ENCODE results near the gene DSCAML1. TPM values are rescaled to one million over a fixed set of nuclear protein-coding genes. Genes with fewer than 3 reads are reported as not detected.

DSCAML1 gene
- total and polyA plus RNA-seq, 2 of the 8 experiments (the other 6 are each of a cell fraction or from before 2014, with no cell fraction given) = 0.19 to 0.24 TPM

DNA sequence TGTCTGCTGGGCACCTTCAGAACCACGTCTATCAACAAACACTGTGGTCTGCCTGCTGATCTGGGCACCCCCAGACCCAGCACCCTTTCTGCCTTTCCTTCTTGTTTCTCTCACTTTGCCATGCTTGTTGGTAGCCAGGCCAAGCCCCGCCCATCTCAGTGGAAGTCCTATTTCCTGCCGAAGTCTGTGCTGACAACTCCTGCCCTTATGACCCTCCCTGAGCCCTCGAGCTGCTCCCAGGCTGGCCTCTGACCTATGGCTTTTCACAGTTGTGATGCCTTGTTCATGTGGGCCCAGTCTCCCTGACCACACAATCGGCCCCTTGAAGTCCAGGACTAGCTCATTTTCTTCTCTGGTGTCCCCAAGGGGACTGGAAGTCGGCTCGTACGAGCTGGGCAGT is 132.1 kb downstream of the DSCAML1 start:
- Histone ChIP-seq H4K5ac (ENCODE audit: insufficient read length, low read depth, low read length) (no peak overlapping the region), H4K8ac (ENCODE audit: extremely low read depth, insufficient read depth, low read length) (no peak overlapping the region), H3K4me3 (ENCODE audit: extremely low read depth in 1 of 4, insufficient read depth in 2 of 4, low read depth in 3 of 4, low read length in 4 of 4) (no peak overlapping the region), H3K27me3 (replicated peaks in 1 of 4; ENCODE audit: control insufficient read depth in 3 of 4, extremely low read depth in 1 of 4, insufficient read depth in 3 of 4, low read length in 3 of 4) (no peaks in the 10 kb centered on the region; a peak in 1 of 7 replicates), H3K4me1 (replicated peaks in 1 of 4; ENCODE audit: control insufficient read depth in 3 of 4, insufficient read depth in 4 of 4, low read length in 3 of 4) (peaks cover 0 to 16% (median 8%) of the 10 kb centered on the region in 4 experiments; a peak in 5 of 7 replicates), H3K36me3 (ENCODE audit: control insufficient read depth in 2 of 4, insufficient read depth in 4 of 4, low read length in 3 of 4) (no peaks in the 10 kb centered on the region), H2BK12ac (ENCODE audit: low read depth, low read length) (no peak overlapping the region), H3K4me2 (ENCODE audit: insufficient read depth in 1 of 2, low read depth in 2 of 2, low read length in 2 of 2) (no peak overlapping the region), H3K14ac (ENCODE audit: insufficient read length) (no peak overlapping the region), H3K27ac (ENCODE audit: low read depth, low read length) (no peak overlapping the region), H3K23me2 (ENCODE audit: low read depth, low read length) (no peaks in the 10 kb centered on the region), H2AK5ac (ENCODE audit: low read depth, low read length) (no peak overlapping the region), H3K9me3 (ENCODE audit: insufficient read depth in 2 of 2, low read depth in 1 of 2, low read length in 1 of 2) (no peaks in the 10 kb centered on the region), H4K91ac (replicated peaks; ENCODE audit: insufficient read length, low read length) (no peak overlapping the region), H3K9ac (replicated peaks in 1 of 4; ENCODE audit: extremely low read depth in 1 of 4, low read depth in 3 of 4, low read length in 3 of 4) (no peak overlapping the region), H3K79me1 (ENCODE audit: low read depth, low read length) (no peaks in the 10 kb centered on the region), H3K18ac (ENCODE audit: extremely low read depth, low read length) (peak overlapping the region; percentile 28; the same call in 1 of the 2 replicates), H3K79me2 (ENCODE audit: control insufficient read depth in 1 of 2, insufficient read depth in 2 of 2, low read length in 2 of 2) (no peaks in the 10 kb centered on the region), H2AFZ (ENCODE audit: low read length) (0 out of 2 replicates have a peak overlapping the region, but pooled peaks have one; percentile 86), H3K4ac (replicated peaks; ENCODE audit: insufficient read length, low read depth, low read length) (no peak overlapping the region), H2BK20ac (ENCODE audit: low read length) (0 out of 2 replicates have a peak overlapping the region, but pooled peaks have one; percentile 66), H3K23ac (ENCODE audit: insufficient read length) (no peak overlapping the region), H2BK15ac (ENCODE audit: low read length) (peak overlapping the region; percentile 25; the same call in 1 of the 2 replicates), H2BK120ac (replicated peaks; ENCODE audit: low read depth, low read length) (no peak overlapping the region), H3K56ac (replicated peaks; ENCODE audit: insufficient read length, low read depth, low read length) (no peak overlapping the region), H4K20me1 (replicated peaks in 1 of 2; ENCODE audit: control insufficient read depth in 1 of 2, insufficient read depth in 2 of 2, low read length in 2 of 2) (no peaks in the 10 kb centered on the region), H2BK5ac (ENCODE audit: low read depth, low read length) (peak overlapping the region; percentile 62; the same call in 1 of the 2 replicates)
- CTCF ChIA-PET (ENCODE audit: partially characterized antibody) = interaction anchor here (0.8 to 1.2 kb wide), 5 partner anchors 45 to 221 kb away, joined by 3 to 6 read pairs (median 3); no protein-coding TSS in a partner anchor
- 82% methylated on average over 8 of the region's 8 CpGs; no CpG with 5 or more reads in 1 of the 2 experiments for WGBS, 2 experiments (ENCODE audit: extremely low coverage in 1 of 2, insufficient coverage in 1 of 2, insufficient read length in 1 of 2, insufficient replicate concordance in 2 of 2, low coverage in 1 of 2, low lambda C conversion rate in 2 of 2, missing lambda C conversion rate in 1 of 2)
- POLR2A ChIA-PET (ENCODE audit: partially characterized antibody) = no interaction called here
- DNase-seq (ENCODE audit: low read depth in 1 of 2, low spot score in 2 of 2) (no peak), FAIRE-seq (no peak)
- TF ChIP-seq MAFK (IDR thresholded peaks at IDR 0.05; ENCODE audit: low read depth, low read length) = no peak
- TF ChIP-seq, protein P1, sequence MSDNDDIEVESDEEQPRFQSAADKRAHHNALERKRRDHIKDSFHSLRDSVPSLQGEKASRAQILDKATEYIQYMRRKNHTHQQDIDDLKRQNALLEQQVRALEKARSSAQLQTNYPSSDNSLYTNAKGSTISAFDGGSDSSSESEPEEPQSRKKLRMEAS (IDR thresholded peaks at IDR 0.05) = no peak
- no peak for TF ChIP-seq CEBPB (IDR thresholded peaks at IDR 0.05; ENCODE audit: low read depth, low read length)
- no peak for TF ChIP-seq JUN (IDR thresholded peaks at IDR 0.05; ENCODE audit: low read depth, low read length)
- TF ChIP-seq, protein P2, sequence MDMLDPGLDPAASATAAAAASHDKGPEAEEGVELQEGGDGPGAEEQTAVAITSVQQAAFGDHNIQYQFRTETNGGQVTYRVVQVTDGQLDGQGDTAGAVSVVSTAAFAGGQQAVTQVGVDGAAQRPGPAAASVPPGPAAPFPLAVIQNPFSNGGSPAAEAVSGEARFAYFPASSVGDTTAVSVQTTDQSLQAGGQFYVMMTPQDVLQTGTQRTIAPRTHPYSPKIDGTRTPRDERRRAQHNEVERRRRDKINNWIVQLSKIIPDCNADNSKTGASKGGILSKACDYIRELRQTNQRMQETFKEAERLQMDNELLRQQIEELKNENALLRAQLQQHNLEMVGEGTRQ (IDR thresholded peaks at IDR 0.05; ENCODE audit: low read length) = no peak
- TF ChIP-seq SUZ12 (IDR thresholded peaks at IDR 0.05; ENCODE audit: low read length) = no peak
- no peak for TF ChIP-seq SRF (IDR thresholded peaks at IDR 0.05; ENCODE audit: low read depth, low read length)

Measured in H1 (cell line).